HG02642 (cell line): ENCODE results near the gene ZNF821.
"Not testable (repeated sequence)": the region's sequence is repeated elsewhere in the genome, so short reads cannot be mapped to it uniquely, and the experiment has no call there.

Experiments
- ATAC-seq: cut with Tn5 transposase; IDR thresholded peaks from one replicate; pipeline ENCODE4 v1.9.1; 2021; ENCODE audit warnings: mild to moderate bottlenecking; ENCODE audit not compliant: unreplicated experiment, poor library complexity

The ZNF821 gene

GRCh38 chr16:71826533-71827017 lies 57.4 kb downstream of the ZNF821 start:
- no peak for ATAC-seq

- ATAC-seq: peak; percentile 23
Observed at GRCh38 chr16:71817155-71817500, 66.9 kb downstream of the ZNF821 start.

GRCh38 chr16:71811261-71811803 lies 72.7 kb downstream of the ZNF821 start:
- no peak for ATAC-seq

GRCh38 chr16:71810155-71810530 lies 73.8 kb downstream of the ZNF821 start:
- not testable (repeated sequence) for ATAC-seq
